A204.1 (cell line): Measurements from ENCODE around the gene MBTPS1.

Experiments
- FAIRE-seq: peaks from 2 replicates; lab custom pipeline; 2012; peaks lifted over from hg19 to GRCh38; lab: Jason Lieb, UNC

MBTPS1 gene

DNA sequence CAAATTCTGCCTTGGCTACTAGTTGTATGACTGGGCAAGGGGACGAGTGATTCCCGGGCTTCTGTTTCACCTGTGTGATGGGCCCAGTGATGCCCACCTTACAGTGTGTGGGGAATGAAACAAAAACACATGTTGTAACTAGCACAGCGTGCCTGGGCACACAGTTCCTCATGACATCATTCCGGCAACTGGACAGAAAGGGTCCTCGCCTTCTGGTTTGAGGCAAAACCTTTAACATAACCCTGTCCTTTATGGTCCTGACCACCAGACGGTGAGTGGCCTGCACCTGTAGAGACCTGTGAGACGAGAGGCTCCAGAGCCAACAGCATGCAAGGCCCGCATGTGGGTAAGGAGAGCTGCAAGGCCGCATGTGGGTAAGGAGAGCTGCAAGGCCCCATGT lies 66.4 kb downstream of the MBTPS1 start:
- no peak for FAIRE-seq

DNA sequence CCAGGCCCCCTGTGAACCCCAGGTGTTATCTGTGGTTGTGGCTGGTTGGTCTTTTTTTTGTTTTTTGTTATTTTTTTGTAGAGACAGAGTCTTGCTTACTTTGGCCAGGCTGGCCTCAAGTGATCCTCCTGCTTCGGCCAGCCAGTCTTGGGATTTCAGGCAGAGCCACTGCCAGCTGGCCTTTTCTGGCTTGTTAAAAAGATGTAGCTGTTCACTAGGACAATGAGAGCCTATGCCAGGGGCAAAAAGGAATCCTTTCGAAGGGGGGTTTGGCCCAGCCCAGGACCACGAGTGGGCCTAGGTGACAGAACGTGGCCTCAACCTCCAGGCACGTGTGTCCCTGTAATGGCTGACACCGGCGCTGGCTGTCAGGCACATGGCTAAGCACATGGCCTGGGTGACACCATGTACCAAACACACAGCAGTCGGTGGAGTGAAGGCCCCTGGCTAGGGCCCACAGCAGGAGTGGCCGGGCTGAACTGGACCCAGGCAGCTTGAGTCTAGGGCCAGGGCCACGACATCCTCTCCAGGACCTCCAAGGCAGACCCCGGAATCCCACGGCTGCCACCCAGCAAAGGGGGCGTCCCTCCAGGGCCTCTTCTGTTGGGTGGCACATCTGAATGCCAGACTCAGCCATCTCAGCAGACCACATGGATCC lies 67.2 kb downstream of the MBTPS1 start:
- FAIRE-seq = no peak

DNA sequence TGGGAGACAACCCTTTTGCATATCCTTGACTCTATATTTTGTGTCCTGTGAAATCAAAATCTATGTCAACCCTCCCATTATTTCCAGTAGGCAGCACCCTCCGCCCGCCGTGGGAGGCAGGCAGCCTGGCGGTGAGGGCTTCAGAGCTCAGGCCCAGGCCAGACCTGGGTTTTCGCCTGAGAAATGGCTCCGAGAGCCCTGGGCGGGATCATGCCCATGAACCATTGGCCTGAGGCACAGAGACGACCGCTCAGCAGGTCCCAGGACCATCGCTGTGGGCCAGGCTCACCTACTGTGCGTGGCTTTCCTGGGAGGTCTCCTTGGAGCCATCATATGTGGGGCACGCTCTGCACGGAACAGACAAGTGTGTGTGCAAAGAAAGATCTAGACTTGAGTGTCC lies 67.9 kb downstream of the MBTPS1 start:
- no peak for FAIRE-seq

DNA sequence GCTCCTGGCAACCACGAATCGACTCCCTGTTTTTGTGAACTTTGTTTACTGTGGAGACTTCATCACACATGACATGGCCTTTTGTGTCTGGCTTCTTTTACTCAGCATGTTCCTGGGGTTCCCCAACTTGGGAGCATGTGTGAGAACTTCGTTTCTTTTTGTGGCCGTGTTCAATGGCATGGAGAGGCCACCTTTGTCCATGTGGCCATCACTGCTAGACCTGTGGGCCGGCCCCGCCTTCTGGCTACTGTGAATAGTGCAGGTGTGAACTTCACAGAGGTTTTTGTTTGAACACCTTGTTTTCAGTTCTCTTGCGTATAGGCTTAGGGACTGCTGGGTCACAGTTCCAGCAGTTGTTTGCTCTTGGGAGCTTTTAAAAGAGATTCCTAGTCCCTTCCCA lies 68.5 kb downstream of the MBTPS1 start:
- FAIRE-seq = no peak

DNA sequence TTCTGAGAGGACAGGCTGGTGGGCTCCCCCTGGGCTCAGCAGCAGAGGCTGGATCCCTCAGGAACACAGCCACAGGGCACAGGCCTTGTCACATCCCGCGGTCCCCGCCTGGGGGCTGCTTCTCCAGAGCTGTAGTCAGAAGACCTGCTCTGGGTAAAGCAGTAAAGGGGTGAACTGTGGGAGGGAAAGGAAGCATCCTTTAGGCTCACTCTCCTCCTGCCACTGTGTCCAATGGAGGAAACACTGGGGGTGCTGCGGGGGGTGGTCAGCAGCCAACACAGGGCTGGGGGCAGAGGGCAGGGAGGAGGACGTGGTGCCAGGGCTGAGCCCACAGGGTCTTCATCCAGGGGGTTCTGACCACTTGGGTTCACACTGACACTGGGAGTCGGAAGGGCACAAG lies 69.1 kb downstream of the MBTPS1 start:
- FAIRE-seq = no peak

DNA sequence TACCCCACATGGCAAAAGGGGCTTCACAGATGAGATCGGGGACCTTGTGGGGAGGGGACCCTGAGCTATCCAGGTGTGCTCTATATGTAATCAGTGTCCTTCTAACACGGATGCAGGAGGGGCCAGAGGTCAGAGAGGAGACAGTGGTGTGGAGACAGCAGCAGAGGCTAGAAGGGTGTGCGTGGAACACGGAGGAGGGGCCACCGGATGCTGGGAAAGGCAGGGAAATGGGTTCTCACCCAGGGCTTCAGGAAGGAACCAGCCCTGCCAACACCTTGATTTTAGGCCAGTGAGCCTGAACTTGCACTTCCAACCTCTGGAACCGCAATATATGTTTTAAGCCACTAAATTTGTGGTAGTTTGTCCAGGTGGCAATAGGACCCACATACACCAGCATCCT lies 69.5 kb downstream of the MBTPS1 start:
- FAIRE-seq = no peak

DNA sequence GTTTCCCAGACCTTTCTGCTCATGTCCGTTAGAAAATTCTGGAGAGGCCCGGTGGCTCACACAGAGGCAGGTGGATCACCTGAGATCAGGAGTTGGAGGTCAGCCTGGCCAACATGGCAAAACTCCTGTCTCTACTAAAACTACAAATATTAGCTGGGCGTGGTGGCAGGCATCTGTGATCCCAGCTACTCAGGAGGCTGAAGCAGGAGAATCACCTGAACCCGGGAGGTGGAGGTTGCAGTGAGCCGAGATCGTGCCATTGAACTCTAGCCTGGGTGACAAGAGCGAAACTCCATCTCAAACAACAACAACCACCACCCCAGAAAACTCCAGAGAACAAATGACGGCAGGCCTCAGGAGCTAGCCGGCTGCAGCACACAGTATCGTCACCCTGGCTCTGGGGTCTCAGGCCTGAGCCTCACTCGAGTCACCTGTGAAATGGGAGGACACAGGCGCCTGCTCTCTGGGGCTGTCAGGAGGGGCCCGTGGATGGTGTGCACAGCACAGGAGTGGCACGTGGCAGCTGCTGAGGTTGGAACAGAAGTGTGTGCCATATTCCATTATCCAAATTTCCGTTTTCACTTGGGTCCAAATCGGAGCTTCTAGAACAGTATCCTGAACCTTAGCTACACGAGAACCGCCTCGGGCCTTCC lies 70.8 kb downstream of the MBTPS1 start:
- no peak for FAIRE-seq

DNA sequence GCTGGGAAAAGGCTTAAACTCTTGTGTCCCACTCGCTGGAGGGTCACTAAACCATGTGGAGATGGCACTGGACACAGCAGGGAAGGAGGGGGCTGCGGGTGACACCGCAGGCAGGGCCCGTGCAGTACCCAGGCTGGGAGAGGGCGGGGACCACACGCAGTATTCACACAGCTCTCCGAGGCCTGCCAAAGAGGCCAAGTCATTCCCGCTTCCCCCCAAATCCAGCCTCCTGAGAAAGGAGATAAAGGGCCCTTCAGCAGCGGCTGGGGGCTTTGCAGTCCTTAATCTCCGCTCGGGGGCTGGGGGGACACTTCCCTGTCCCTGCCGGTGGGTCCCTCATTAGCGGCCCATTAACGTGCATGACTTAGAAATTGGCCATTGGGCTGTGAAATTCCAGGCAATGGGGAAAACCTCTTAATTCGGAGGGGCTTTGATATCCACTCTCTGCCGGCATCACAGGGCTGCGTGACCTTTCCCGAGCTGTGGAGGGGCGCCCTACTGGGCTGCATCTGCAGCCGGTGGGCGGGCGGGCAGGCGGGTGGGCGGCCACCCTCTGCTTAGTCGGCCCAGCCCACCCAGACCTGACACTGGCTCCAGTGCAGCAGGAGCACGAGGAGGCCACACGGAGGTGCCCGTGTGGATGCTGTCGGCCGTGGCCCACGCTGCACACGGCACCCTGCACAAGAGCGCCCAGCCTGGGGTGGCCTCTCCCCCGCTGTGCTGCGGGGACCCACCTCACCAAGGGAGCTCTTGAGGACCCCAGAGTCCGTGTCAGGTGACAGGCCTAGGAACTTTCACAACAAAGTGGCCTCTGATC lies 71.5 kb downstream of the MBTPS1 start:
- no peak for FAIRE-seq

DNA sequence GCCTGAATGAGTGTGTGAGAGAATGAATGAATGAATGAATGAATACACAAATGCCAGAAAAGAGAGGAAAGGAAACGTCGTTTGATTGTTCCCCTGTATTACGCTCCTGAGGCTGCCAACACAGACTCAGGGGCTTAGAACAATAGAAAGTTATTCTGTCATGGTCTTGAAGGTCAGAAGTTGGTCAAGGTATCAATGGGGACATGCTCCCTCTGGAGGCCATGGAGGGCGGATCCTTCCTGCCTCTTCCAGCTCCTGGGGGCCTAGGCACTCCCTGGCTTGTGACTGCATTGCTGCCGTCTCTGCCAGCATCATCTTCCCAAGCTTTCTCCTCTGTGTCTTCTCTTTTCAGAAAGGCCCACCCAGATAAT lies 72.6 kb downstream of the MBTPS1 start:
- FAIRE-seq = no peak

DNA sequence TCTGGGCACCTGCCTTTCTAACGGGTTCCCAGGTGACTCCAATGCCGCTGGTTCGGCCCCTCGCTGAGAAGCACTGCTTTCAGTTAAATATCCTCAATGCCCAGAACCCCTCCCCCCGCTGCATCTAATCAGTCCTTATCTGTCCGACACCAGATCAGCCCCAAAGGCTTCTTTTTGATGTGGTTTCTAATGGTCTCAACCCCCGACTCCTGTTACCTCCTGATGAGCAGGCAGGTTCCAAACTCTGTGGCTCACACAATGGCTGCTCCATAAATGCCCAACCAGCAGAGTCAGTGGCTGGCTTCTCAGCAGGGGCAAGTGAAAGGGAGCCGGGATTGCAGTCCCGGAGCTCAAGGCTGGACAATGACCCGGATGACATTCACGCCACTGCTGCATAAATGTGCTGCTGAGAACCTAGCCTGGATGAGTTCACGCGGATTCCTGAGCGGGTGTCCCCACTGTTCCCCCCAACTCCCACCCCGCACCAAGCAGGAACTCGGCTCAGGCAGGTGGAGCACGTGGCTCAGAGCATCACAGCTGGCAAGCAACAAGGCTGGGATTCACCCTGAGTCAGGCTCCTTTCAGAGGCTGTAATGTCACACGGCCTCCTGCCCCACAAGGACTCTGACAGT lies 73.1 kb downstream of the MBTPS1 start:
- FAIRE-seq = no peak

DNA sequence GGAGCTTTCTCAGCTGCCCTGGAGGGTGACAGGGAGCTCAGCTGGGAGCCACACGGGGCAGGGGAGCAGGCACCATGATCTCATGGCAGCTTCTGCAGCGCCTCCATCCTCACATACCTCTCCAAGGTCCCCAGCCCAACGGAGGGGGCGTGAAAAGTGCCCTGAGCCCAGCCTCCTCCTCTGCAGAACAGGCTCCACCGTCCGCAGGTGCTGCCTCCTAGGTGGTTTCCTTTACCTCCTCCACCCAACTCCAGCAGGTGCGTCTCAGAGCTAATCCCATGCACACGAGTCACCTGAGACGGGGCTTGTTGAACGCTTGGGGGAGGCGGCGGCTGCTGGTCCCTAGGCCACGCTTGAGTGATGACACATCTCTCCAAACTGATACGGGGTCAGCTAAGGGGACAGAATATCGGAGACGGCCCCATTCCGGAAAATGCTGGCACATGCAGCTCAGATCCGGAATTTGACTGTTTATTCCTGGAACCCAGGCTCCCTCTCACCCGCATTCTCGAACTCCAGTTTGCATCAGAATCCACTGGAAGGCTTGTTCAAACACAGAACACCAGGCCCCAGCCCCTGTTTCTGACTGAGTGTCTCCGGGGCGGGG lies 73.8 kb downstream of the MBTPS1 start:
- FAIRE-seq = no peak

DNA sequence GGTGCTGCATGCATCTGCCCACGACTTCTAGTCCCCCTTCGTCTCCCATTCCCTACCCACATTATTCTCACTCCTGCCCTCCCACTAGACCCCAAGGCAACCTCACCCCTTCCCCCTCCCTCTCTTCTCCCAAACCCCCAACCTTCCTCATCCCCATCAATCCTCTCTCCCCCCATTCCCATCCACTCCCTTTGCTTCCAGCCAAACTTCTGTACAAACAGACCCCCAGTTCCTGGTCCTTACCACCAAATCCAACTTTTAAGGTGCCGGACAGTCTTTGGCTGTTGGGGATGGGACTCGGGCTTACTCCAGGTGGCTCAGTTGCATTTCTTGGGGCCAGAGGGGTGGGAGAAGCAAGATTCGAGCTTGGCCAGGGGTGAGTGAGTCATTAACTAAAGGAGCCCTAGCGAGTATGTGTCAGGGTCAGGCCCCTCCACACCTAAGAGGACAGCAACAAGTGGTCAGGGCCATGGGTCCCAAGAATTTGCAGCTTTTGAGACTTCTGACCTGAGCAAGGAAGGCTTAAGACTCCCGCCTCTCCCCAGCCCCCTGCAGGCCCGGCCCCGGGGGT lies 74.3 kb downstream of the MBTPS1 start, which contains the start of gene SLC38A8:
TSS of gene SLC38A8 (minus strand) at position 488 of the 571 bp plus-strand sequence. CDS start 638 bp downstream, outside the sequence.
- no peak for FAIRE-seq

DNA sequence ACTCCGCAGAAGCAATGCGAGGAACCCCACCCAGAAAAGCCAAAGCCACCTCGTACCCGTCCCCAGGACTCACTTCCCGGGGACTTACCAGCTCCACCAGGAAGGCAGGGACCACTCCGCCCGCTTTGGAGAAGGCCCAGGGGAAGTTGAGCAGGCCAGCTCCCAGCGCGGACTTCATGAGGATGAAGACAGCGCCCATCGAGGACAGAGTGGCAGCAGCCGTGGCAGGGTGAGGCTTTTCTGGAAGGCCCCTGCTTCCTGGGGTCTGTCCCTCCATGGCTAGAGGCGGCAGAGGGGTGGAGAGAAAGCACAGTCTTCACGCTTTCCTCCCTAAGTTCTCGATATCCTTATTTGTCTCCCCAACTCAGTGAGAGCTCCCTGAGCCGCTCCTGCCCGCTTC lies 74.9 kb downstream of the MBTPS1 start:
- no peak for FAIRE-seq

DNA sequence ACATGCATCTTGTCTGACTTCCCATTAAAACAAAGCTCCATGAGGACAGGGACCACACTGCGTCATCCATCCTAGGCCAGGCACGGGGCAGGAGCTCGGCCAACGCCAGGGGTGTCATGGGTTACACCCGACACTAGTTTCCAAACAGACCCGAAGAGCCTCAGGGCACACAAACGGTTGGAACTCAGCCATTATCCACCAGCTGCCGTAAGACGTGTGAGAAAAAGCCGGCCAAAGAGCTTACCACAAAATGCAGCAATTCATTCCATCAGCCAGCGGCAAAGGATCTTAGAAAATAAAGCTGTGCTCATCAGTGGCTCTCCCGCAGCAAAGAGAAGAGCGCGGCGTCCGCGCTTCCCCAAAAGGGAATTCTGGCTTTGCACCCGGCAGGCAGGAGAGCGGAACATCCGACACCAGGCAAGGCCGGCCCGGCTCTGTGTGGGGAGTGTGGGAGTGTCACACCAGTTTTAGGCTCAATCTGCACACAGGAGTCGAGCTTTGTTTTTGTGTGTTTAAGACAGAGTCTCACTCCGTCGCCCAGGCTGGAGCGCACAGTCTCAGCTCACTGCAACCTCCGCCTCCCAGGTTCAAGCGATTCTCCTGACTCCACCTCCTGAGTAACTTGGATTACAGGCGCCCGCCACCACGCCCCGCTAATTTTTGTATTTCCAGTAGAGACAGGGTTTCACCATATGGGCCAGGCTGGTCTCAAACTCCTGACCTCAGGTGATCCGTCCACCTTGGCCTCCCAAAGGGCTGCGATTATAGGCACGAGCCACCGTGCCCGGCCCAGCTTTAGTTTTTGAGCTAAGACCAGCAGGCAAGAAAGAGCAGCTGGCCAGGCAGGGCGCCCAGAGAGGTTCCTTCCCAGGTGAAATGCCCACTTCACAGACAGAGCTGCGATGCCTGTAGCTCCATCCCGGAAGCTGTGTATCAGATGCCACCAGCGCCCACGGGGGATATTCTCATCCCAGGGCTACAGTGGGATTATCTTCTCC lies 75.6 kb downstream of the MBTPS1 start:
- no peak for FAIRE-seq

DNA sequence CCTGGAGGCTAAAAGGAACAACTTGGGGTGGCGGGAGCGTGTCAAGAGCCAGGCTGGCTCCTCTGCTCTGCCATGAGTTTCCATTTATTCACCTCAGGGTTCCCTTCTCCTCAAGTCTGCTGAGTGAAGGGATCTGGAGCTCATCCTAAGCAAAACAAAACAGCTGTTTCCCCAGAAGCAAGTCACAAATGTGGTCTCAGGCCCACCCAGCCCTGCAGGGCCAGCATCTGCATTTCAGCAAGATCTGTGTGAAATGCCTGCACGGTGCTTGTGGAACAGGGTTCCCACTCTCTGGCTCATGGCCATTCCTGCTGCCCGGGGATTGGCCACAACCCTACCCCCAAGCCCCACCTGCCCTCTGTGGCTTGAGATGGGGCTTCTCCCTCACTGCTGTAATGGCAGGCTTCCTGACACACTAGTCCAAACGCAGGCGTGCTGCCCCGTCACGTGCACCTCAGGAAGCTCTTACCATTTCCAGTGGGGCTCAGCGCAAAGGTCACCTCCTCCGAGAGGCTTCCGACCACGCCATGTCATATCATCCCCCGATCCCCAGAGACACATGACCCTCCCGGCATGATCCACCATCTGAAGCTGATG lies 76.4 kb downstream of the MBTPS1 start:
- FAIRE-seq = no peak

DNA sequence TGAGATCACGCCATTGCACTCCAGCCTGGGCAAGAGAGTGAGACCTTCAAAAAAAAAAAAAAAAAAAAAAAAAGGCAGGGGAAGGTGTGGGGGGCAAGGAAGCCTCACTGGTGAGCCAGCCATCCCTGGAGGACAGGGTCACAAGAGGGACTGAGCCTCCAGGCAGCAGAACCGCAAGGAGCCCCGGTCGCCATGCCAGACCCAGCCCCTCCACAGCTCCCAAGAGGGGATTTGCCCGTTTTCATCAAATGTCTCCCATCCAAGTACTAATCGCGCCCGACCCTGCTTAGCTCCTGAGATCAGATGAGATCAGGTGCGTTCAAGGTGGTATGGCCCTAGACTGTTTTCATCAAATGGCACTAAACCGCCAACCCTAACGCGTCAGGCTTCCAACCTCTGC lies 77.0 kb downstream of the MBTPS1 start:
- FAIRE-seq = no peak

DNA sequence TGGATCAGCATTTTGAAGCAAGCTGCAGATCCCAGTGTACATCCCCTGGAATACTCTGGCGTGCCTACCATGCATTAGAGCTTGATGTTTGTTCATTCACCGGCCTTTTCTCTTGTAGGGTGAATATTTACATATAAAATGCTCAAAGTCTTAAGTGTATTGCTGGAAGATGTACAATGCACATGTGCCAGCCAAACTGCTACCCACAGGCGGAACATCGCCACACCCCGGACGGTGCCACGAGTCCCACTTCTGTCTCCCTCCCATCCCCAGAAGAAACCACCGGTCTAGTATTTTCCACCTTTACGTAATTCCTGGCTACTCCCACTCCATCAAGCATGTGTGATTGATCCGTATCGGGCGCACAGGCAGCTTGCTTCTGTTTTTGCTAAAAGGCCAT lies 78.3 kb downstream of the MBTPS1 start:
- no peak for FAIRE-seq

DNA sequence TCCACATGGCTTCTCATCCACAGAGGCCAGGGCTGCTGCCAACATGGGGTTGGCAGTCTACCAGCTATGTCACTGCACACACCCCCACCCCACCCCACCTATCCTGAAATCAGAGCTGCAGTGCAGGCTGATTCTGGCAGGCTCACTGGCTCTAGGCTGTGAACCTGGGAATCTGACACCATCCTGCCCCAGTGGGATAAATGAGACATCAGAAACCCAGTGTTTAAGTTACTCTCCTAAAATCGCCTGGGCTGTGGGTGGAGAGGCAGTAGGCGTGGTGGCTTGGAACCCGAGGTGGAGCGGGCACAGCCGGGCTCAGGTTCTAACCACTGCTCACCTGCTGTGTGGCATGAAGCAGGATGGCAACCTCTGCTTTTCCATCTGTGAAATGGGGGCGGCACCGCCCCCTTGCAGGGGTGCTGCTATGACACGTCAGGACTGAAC lies 79.7 kb downstream of the MBTPS1 start:
- no peak for FAIRE-seq

DNA sequence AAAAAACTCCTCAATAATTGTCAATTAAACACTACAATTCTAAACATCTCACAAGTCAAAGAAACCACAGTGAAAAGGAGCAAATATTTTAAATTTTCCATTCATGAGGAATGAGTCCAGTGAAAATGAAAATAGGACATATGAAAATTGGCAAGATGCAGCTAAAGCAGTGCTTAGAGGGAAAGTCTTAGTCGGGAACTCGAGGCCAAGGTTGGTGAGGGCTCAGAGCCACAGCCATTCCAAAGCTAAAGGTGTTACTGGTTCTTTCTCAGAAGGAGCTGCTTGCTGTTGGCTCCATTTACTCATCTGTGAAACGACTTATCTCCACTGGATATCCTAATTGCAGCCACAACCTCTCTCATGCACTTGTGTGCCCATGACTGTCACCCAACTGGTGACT lies 80.6 kb downstream of the MBTPS1 start:
- no peak for FAIRE-seq

DNA sequence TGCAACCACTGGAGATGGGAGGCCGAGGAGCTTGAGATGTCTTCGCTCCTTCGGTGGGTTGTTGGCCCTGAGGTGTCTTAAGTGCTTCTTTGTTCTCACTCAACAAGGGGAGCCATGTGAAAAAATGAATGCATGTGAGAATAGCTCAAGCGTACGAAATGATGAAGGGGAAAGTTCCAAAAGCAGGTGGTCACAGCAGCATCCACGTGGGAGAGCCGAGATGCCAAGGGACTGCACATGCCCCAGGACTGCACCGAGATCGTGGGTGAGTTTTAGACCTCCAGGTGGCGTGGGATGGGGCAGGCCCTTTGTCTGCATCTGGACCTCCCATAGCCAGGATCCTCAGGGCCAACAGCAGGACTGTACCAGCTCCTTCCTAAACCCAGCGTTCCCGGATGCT lies 82.2 kb downstream of the MBTPS1 start:
- no peak for FAIRE-seq
